NCI-H345 treated with DMSO at 0.1 percent for 48 hours (cell line): ENCODE results near the gene ADK.
A peak's percentile ranks its signal among the peaks of the same experiment; 100 is the strongest.

Experiments
- DNase-seq: peaks from one replicate; lab custom pipeline; 2025; ENCODE audit not compliant: unreplicated experiment; lab: John Stamatoyannopoulos, UW

Gene ADK

DNA sequence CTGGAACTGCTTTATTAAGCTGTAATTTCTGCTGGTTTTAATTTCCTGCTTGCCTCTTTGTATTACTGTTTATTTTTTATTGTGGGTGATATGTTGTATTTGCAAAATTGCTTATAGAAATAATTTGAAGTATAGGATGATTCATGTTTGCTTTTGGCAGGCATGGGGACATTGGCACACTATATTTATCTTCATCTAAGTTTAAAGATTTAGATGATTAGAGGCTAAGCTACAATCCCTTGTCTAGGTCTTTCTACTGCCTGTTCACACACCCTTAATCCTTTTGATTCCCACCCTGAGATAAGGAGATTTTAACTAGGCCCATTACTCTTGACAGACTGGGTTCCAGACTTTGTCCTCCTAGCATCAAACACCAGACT is 492.6 kb downstream of the ADK start:
- no peak for DNase-seq

DNA sequence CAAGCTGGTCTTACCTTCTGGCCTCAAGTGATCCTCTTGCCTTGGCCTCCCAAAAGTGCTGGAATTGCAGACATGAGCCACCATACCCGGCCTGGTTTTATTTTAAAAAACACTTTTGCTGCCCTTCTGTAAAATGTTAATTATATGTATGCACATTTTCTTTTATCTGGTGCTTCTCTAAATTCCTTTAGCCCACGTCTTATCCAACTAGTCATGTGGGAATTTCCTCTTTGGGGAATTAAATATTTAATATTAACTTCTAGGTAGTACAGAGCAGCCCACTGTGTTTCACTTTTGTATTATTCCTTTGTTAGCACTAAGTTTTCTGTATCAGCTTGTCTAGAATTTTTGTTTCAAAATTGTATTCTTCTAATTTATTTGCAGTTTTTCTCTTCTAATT is 493.7 kb downstream of the ADK start:
- no peak for DNase-seq

DNA sequence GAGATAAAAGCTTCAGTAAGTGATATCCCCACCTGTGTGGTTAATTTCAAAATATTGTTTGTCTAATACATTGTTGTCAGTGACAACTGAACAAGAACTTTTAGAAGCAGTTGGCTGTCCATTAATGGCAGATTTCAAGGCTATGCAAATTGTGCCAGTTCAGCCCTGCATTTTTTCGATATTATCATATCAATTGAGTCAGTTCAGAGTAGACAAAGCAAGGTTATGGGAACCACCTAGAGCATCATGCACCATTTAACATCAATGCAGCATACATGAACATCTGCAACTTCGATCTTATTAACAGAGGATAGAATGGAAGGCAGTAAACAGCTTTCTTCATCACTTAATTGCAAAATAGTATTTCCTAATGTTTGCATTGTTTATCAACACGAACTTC is 494.7 kb downstream of the ADK start:
- DNase-seq: peak; percentile 19

DNA sequence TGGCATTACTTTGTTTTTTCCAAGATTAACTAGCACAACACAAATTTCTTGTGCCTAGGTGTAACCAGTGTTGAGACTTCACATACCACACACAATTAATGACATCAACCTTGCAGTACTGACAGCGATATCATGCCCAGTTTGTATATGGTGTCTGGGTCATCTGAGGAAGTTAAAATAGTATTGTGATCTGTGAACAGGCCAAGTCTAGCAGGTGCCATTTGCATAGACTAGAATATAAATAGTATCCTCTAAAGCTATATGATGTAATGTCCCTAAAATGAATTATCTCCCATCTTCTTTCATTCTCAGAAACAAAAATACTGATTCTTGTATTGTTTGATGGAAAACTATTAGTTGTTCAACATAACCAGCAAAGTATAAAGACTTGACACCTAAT is 499.6 kb downstream of the ADK start:
- no peak for DNase-seq

GRCh38 chr10:74651565-74651964 is 500.5 kb downstream of the ADK start:
- DNase-seq: no peak

- DNase-seq: no peak
Measured at GRCh38 chr10:74652664-74653063, 501.6 kb downstream of the ADK start.

- DNase-seq: no peak
Measured at GRCh38 chr10:74658511-74658910, 507.5 kb downstream of the ADK start.

DNA sequence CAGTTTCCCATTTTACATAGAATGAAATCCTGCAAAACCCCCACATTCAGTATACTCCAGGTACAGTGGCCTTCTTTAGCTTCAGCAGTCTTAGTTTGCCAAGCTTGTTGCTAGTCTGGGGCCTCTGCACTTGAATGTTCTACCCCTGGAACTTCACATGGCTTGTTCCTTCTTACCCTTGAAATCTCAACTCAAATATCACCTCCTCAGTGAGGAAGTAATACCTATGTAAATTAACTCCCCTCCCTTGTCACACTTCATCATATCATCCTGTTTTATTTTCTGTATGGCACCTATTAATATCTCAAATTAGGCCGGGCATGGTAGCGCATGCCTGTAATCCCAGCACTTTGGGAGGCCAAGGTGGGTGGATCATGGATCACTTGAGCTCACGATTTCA is 511.6 kb downstream of the ADK start:
- no peak for DNase-seq

GRCh38 chr10:74669210-74669609 is 518.2 kb downstream of the ADK start:
- no peak for DNase-seq

- DNase-seq: no peak
Measured at GRCh38 chr10:74671716-74672115, 520.7 kb downstream of the ADK start.

- DNase-seq: no peak
Measured at GRCh38 chr10:74672430-74673165, 521.6 kb downstream of the ADK start.

GRCh38 chr10:74674927-74675326 is 523.9 kb downstream of the ADK start:
- no peak for DNase-seq

DNA sequence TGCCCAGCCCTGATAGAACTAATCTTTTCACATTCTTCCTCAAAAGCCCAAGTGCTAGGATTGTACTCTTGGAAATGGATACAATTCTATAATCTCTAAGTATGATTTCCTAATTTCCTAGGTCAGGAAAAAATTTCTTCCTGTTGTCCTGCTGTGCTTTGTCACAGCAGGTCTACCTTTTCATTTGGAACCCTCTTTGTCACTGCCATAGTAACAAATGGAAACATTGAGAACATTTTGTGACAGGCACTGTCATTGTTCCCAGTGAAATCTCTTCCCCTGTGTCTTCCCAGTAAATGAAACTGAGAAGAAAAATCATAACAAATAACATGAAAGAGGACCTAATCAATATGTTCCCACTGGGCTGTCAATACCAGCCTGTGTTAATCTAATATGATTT is 524.5 kb downstream of the ADK start:
- no peak for DNase-seq

GRCh38 chr10:74677951-74678350 is 526.9 kb downstream of the ADK start:
- no peak for DNase-seq

DNA sequence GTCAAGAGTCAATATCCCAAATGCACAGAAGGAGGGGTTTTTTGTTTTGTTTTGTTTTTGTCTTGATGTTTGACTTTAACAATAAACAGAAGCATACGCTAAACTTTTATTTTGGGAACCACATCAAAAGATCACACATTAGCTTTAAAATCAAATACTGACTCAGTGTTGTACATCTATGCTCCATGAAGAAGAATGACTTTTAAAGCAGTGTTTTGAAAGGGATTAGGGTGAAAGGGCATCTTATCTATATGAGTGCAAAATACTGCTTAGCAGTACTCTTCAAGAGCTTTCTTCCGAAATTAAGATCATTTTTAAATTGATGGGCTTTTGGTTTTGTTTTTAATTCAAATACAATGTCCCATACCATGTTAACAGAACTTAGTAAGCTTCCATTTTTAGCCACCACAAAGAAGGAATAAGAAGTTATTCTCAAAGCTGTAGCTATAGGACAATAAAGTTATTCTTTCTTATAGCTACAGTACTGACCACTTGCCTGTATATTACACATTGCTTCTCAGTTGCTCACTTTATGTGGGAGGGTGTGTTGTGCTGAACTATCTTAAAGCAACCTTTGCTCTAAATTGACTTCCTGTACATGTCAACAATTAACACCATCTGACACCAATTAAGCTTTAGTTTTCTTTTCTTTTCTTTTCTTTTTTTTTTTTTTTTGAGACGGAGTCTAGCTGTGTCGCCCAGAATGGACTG is 531.1 kb downstream of the ADK start:
- DNase-seq: no peak

DNA sequence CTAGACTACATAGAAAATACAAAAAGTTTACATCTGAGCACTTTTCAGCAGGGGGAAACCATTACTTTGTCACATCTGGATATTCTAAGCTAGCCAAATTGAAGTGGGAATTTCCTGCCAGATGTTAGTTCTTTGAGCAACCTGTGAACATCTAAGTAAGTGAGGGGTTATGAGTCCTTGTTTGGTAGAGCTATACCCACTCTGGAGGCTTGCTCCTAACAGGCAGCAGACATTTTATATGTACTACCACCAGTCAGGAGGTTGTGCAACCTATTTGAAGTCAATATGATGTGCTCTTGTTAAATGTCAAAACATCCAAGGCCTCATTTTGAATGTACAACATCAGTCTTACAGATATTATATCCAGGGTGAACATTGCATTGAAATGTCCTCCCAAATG is 532.0 kb downstream of the ADK start:
- no peak for DNase-seq

GRCh38 chr10:74683621-74684364 is 532.8 kb downstream of the ADK start:
- DNase-seq: peak; percentile 75

GRCh38 chr10:74684462-74684861 is 533.4 kb downstream of the ADK start:
- no peak for DNase-seq

DNA sequence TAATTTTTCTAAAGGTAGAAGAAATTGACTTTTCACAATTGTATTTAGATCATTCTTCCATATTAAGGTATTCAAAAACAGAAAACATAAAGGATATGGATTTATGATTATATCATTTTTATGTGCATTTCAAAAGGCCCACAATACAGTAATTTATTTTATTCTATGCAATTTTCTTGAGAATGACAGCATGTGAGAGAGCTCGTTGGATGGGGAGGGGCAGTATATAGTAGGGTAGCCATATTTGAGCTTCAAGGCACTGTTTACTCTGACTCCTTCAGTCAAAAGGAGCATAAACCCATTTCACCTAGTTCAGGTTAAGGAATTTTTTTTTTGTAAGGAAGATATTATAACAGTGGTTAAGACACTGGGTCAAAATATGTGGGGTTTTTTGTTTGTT is 534.5 kb downstream of the ADK start:
- DNase-seq: no peak

GRCh38 chr10:74690393-74690792 is 539.4 kb downstream of the ADK start:
- no peak for DNase-seq

DNA sequence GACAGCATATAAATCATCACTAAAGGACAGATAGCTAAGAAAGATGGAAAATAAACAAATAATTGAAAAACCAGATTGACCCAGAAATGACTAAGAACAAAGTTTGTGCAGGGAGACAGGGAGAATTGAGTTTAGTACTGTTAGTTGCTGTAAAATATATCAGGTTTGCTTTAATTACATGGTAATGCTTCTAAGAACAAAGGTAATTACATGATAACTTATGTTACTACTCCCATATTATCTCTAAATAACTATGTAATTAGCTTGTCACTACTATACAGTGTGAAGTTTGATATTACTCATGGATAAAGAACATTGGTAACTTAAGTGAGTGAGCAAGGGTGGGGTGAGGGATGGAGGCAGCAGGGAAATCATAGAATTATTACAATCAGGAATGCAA is 540.1 kb downstream of the ADK start:
- DNase-seq: no peak
